Erythroblast (primary cell): ENCODE measurements around the gene XYLT2.

Experiments
- GATA1 ChIP-seq: IDR thresholded peaks from 2 replicates; pipeline ENCODE4 v1.6.1; 2011; ENCODE audit warnings: low read depth, mild to moderate bottlenecking, control low read depth, low read length, moderate library complexity
- POLR2A ChIP-seq: IDR thresholded peaks from 2 replicates; pipeline ENCODE4 v1.6.1; 2011; ENCODE audit warnings: mild to moderate bottlenecking, low read length

- TF ChIP-seq POLR2A (no peak), GATA1 (no peak)
Measured at GRCh38 chr17:50346313-50347116, 589 bp downstream of the XYLT2 start.
